HG02678 (cell line): ENCODE measurements around the gene PLA2G5.
"Not testable (repeated sequence)": the region's sequence is repeated elsewhere in the genome, so short reads cannot be mapped to it uniquely, and the experiment has no call there.

Experiments
- ATAC-seq: cut with Tn5 transposase; IDR thresholded peaks from one replicate; pipeline ENCODE4 v1.9.1; 2021; ENCODE audit warnings: mild to moderate bottlenecking, moderate library complexity; ENCODE audit not compliant: unreplicated experiment

PLA2G5 gene

DNA sequence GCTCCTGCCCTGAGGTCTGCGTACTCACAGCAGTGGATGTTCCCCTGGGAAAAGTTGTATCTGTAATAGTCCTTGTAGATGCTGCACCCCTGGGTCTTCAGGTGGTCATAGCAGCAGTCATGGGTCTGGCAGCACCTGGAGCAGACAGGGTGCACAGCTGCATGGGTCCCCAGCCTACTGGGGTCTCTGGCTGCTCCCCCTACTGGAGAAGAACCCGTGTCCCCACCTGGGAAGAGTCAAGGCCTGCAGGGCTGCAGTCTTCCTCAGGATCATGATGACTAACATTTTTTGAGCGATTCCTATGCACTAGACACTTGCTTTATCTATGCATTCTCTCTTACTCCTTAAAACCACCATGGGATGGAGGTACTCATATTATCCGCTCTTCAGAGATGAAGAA is 45.5 kb downstream of the PLA2G5 start:
- ATAC-seq = no peak

DNA sequence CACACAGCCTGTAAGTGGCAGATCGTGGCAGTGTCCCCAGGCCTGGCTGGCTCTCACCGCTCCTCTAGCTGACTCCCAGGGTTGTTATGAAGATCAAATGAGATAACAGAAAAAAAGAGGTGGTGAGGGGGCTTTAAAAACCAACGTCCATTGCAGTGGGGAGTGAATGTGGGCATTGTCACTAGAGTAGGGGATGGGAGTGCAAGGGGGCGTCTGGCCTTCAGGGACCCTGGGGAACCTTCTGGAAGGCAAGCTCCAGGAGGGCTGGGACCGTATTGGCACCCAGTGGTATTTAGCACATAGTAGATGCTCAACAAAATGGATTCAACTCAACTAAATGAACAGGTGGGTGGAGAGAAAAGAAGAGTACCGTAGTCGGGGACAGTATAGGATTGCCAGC is 45.9 kb downstream of the PLA2G5 start:
- ATAC-seq = no peak

DNA sequence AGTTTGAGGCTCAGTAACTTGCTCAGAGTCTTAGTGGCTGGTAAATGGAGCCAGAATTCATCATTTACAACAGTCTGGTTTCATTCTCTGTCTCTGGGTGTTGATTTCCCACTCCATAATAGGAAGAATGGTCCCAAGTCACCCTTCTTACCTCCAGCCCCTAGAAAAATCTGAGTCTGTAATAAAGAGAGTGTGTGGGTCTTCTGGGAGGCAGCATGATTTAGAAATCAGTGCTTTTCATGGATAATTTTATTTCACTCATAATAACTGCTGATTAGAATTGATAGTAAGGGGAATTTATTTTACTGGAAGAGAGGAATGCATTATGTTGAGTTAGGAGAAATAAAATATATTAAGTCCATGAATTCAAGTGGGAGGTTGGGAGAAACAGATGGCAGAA is 47.2 kb downstream of the PLA2G5 start:
- no peak for ATAC-seq

DNA sequence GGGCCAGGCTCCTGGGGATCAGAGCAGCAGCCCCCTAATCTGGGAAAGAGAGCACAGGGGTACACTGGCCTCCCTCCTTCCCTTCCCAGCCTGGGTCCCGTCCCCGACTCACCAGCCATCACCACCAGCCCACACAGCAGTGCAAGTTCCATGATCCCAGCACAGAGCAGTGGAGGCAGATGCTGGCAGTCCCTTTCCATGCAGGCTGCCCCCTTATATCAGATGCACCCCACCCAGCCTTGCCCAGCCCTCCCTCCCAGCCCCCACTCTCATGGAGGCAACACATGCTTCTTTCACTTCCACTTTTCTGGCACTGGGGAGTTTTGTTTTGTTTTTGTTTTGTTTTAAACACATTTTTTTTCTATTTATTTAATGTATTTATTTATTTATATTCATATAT is 49.4 kb downstream of the PLA2G5 start, which contains the start of gene PLA2G2D:
PLA2G2D (minus strand) TSS at position 190 of the 400 bp plus-strand sequence; CDS start at position 152, 38 bp downstream.
- no peak for ATAC-seq

DNA sequence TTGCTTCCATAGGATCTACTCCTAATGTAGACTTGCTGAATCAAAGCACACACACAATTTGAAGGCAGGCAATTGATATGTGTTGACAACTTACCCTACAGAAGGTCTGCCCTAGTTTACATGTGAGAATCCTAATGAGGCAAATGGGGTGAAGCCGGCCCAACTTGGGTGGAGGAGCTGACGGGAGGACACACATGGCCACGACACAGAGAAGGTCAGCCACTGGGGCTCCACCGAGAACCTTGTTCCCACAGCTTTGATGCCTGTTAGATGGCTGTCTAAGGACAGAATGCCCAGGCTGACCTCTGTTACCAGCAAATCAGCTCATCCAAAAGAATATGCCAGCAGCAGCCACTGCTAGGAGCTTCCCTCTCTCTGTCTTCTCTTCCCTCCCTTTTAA is 50.8 kb downstream of the PLA2G5 start:
- ATAC-seq = no peak

DNA sequence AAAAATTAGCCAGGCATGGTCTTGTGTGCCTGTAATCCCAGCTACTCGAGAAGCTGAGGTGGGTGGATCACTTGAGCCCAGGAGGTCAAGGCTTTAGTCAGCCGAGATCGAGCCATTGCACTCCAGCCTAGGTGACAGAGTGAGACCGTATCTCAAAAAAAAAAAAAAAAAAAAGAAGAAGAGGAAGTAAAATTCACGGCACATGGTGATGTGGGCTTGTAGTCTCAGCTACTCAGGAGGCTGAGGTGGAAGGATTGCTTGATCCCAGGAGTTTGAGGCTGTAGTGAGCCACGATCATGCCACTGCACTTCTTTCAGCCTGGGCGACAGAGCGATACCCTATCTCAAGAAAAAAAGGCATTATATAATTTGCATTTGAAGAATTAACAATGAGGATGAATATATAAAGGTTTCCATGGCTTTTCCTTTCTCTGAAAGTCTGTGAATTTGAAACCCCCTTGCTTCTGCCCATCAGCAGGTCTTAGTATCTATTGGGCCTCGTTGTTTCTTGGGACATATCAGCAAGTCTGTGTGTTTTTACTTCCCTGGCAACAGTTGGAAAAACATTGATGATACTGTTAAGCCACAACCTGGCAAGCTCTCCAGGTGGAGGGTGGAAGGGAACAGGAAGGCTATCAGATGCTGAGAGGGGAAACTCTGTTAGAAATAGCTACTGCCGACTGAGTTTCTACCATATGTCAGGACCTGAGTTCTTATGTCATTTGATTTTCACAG is 53.9 kb downstream of the PLA2G5 start:
- ATAC-seq = no peak

DNA sequence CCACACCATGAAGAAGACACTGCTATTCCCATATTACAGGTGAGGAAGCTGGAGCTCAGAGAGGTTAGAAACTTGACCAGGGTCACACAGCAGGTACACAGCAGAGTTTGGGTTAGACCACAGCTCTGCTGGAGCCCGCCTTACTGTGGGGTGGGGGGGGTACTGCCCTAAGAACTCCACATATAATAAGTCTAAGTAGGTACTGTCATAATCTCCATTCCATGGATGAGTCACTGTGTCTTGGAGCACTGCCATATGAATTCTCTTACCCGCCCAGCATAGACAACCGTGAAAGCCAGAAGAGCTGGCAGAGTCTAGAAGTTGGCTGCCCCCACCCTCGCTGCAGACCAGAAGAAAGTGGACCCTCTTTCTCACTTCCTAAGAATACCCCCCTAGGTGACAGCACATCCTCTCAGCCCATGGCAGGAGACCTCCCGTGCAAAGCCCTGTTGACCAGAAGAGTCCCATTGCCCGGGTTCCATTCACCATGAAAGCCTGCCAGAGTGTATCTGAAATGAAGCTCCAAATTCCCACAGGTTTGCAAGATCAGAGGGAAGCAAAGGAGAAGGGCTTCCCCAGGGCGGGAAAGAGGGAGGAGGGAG is 54.6 kb downstream of the PLA2G5 start:
- no peak for ATAC-seq

DNA sequence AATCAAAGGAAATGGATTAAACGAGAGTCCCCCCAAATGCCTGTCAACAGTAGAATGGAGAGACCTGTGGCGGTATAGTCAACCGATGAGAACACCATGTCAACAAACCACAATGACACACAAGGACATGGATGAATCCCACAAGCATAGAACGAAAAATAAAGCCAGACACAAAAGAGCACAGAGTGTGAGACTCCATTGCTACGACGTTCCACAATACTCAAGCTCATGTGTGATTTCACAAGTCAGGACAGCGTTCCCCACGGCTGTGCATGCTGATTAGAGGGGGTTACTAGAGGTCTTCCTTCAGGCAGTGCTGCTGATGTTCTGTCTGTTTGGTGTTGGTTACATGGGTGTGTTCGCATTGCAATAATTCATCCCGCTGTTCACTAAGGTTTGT is 55.1 kb downstream of the PLA2G5 start:
- ATAC-seq = no peak

DNA sequence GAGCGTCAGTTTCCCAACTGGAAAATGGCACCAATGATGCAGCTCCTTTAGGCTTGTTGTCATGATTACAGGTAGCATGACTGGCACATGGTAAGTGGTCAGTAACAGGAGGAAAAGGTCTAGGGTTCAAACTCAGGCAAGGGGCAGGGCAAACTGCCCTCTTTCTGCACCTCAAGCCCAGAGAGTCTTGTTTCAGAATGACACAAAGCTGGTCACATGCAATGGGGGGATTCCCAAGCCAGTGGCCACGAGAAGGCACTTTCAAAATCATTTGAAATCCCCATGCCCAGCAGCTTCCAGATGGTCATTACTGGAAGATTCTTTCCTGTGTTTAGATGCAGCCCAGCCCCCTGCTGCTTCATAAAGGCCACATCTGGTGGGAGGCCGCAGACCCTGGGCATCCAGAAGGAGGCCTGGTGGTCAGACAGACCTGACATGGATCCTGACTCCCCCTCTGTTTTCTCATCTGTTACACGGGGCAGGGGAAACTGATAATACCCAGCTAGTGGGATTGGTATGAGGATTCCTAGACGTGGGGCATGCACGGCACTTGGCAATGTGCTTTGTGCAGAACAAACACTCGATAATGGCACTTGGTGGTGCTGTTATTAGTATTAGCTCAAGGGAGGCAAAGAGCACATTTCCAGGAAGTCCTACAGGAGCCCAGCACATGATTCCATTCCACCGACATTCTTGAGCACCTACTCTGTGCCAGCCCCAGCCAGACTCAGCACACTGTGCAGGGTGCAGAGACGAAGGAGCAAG is 56.2 kb downstream of the PLA2G5 start:
- no peak for ATAC-seq

DNA sequence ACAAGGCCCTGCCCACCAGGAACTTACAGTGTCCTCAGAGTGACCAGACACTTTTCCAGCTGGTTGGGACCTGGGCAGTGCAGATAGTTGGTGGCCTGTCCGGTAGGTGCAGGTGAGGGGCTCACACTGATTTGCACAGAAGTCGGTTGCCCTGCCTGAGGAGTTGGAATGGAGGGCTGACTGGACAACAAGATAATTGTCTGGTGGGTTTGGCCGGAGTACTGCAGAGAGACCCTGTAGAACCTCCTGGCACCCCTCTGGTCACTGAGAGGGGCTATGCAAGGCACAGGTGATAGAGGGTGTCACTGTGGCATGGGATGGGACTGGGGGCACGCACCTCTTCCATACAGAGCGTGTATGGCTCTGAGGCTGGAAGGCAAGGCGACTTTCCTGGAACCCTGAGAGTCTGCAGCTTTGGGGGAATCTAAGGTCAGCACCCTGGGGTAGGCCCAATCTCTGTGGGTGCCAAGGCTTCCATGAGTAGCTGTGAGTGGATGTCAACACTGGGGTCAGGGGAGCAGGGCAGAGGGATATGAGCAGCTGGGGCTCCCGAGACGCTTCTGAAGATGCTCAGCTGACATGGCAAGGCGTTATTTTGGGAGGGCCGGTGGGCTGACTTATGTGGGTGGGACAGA is 56.9 kb downstream of the PLA2G5 start:
- no peak for ATAC-seq

DNA sequence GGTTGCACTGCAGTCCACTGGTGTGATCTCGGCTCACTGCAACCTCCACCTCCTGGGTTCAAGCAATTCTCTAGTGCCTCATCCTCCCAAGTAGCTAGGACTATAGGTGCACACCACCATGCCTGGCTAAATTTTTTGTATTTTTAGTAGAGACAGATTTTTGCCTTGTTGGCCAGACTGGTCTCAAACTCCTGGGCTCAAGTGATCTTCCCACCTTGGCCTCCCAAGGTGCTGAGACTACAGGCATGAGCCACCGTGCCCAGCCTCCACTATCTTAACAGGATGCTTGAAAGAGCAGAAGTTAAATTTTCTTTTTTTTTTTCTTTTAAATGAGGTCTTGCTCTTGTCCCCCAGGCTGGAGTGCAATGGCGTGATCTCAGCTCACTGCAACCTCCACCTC is 60.5 kb downstream of the PLA2G5 start:
- ATAC-seq = not testable (repeated sequence)

DNA sequence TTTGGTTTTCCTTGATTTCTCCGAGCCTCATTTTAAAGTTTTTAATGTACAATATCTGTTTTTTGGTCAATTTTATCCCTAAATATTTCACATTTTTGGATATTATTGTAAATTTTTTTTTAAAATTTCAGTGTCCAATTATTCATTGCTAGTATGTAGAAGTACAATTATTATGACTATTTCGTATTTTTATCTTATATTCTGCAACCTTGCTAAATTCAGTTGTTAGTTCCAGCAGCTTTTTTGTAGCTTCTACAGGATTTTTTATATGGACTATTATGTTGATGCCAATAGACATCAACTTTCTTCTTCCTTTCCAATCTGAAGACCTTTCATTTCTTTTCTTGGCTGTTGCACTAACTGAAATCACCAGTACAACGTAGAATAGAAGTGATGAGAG is 65.0 kb downstream of the PLA2G5 start:
- no peak for ATAC-seq

DNA sequence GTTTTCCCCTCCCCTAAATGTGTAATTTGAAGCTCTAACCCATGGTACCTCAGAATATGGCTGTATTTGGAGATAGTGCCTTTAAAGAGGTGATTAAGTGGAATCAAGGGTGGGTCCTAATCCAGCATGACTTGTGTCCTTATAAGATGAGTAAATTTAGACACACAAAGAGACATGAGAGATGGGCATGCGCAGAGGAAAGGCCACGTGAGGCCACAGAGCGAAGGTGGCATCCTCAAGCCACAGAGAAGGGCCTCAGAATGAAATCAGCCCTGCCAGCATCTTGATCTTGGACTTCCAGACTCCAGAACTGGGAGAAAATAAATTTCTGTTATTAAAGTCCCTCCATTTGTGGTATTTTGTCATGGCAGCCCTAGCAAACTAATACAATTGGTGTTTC is 66.3 kb downstream of the PLA2G5 start:
- ATAC-seq = no peak

DNA sequence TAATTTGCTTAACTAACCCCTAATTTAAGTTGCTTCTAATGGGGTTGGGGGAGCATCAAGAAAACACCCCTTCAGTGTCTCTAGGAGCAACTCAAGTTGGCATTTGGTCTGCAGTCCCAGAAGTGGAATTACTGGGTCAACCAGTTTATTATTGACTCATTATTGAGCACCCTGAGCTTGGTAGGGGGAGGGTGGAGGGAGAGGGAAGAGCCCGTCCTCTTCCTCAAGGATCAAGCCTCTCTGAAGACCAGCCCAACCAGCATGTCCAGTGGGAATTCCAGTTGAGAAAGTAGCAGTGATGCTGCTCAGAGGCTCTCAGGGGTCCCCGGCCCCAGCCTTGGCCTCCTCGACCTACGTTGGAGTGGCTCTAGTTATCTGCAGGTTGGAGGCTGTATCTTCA is 67.1 kb downstream of the PLA2G5 start:
- ATAC-seq = no peak

DNA sequence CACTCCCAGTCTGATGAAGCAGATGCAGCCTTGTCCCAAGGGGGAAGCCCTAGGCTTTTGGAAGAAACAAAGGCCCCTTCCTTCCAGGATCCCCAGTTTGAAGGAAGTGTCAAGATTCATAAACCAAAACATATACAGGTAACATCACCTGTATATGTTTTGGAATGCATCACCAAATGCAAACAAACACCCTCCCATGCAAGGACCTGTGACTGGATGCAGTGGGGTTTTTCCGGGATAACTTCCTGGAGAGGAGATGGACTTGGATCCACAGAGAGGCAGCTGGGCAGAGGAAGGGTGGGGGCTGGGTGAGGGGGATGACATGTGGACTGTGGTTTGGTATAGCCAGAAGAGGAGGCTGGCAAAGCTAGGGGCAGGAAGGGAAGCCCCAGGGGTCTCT is 67.6 kb downstream of the PLA2G5 start:
- ATAC-seq = no peak

DNA sequence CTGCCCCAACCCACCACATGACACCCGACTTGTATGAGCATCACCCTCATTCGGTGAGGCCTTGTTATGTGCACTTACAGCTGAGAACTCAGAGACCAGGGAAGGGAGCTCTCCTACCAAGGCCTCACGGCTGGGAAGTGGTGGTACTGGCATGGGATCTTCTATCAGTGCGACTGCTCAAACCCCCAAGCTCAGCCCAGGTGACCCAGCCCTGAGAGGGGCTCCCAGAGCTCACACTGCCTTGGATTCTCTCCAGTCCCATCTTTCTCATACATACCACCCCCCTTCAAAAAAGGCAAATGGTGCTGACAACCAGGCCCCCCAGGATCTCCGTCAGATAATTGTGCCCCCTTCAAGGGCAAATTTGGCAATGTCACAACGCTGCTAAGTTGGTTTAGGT is 68.4 kb downstream of the PLA2G5 start:
- no peak for ATAC-seq

DNA sequence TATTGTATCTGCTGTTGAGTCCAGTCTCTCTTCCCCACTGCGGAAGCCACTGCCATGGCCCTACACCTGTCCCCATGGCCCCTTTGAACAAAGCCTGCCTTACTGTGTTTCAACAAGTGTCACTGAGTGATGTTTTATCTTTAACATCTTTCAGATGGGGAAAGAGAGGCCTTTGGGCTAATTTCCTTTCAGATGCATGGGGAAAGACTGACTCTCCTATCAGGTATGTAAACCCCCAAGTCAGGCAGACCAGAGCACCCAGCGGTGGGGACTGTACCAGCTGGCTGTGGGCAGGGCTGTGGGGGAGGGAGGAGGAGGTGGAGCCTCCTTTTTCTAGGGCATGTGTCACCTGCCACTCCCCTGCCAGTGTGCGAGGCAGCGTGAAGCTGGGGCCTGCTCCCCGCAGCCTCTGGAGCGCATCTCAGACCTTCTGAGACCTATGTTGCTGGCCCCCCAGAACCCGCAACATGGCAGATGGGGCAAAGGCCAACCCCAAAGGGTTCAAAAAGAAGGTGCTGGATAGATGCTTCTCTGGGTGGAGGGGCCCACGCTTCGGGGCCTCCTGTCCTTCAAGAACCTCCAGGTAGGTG is 69.1 kb downstream of the PLA2G5 start, which contains the start of gene PLA2G2F:
PLA2G2F (plus strand) TSS at position 363 of the 590 bp plus-strand sequence; CDS start at position 468, 105 bp downstream.
- no peak for ATAC-seq

DNA sequence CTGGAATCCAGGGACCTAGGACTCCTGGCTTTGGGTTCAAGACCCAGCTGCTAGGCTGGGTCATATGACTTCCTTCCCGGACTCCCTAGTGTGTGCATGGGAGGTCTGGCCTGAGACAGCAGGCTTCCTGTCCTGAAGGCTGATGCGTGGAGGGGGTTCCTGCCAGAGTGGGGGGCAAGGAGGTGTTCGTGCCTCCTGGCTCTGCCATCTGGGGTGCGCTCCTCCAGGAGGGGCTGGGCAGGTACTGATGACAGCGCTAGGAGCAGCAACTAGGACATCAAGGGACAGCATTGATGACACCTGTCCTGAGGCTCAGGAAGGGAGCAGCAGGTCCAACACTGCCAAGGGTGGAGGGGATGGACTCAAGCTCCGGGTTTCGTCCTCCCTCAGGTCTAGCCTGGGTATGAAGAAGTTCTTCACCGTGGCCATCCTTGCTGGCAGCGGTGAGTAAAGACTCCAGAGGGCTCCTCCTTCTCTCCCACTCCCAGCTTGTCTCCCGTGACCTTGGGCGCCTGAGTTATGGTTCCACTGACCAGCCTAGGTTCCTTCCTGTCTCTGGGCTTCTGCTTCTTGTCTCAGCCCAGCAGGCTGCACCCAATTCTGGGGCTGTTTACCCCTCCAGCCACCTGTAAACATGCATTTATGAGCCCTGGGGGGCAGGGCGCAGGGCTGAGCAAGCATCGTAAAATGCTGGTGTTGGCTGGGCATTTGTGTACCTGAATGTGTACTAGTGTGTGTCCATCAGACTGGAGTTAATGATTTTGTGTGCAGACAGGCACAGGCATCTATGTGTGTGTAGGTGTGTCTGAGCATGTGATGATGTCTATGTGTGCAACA is 70.0 kb downstream of the PLA2G5 start:
- no peak for ATAC-seq

DNA sequence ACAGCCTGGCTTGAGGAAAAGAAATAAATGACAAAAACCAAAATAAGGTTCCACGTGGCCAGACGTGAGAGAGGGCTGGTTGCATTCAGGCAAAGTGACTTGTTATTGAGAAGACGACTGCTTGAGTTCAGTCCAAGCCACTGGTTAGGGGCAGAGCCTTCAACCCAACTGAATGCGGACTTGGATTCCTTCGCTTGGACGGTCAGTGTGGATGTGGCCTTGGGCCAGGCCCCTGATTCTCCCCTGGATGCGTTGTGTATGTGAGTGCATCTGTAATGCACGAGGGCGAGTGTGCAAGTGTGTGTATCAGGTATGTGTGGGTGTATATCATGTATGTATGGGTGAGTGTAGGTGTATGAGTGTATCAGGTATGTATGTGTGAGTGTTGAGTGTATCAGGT is 71.0 kb downstream of the PLA2G5 start:
- no peak for ATAC-seq

DNA sequence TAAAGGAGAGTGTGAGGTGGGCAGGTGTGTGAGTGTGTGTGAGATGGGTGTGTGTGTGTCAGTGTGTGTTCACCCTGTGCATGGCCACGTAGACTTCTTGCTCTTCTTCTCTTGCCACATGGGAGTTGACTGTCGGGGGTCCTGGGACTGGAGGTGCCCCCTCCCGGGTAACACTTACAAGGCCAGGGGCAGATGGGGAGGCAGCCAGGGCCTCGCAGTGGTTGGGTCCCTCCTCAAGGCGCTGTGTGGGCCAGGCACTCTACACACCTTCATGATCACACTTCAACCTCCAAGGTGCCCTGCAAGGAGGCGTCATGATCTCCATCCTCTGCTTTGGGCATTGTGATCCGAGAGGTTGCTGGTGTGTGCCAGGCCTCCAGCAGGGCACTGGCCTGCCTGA is 71.5 kb downstream of the PLA2G5 start:
- no peak for ATAC-seq
